ENCODE measurements around the gene LCE3E.

DNA sequence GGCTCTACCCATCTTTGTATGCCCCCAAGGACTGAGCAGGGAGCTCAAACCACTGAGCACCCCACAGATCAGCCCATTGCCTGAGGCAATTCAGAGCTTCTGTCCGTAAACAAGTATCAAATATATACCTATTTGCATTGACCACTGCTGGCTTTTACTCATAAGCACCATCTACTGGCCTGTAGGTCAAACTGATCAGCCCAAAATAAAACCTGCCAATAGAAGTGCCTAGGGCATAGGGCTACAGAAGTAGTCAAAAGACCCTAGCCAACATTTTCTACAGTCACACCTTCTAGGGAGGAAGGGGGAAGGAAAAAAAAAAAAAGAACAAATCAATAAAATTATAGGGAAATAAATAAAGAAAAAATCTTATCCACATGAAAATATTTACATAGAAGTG lies 19.0 kb upstream of the LCE3E start:
- TF ChIP-seq, protein P1, sequence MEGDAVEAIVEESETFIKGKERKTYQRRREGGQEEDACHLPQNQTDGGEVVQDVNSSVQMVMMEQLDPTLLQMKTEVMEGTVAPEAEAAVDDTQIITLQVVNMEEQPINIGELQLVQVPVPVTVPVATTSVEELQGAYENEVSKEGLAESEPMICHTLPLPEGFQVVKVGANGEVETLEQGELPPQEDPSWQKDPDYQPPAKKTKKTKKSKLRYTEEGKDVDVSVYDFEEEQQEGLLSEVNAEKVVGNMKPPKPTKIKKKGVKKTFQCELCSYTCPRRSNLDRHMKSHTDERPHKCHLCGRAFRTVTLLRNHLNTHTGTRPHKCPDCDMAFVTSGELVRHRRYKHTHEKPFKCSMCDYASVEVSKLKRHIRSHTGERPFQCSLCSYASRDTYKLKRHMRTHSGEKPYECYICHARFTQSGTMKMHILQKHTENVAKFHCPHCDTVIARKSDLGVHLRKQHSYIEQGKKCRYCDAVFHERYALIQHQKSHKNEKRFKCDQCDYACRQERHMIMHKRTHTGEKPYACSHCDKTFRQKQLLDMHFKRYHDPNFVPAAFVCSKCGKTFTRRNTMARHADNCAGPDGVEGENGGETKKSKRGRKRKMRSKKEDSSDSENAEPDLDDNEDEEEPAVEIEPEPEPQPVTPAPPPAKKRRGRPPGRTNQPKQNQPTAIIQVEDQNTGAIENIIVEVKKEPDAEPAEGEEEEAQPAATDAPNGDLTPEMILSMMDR (IDR thresholded peaks at IDR 0.05; ENCODE audit: insufficient read depth, low read length, poor library complexity, severe bottlenecking), result no peak
- TF ChIP-seq EZH2phosphoT487 (conservative IDR thresholded peaks at IDR 0.05; ENCODE audit: low read length), result no peak
